Lower leg skin (tissue), 4 donors: ENCODE results near the gene MAPK8. TPM values are rescaled to one million over a fixed set of nuclear protein-coding genes. Genes with fewer than 3 reads are reported as not detected.

Source experiments
- DNase-seq, 2 donors: peaks; one replicate each; pipeline ENCODE4 v3.0.0-alpha.2; 2019; ENCODE audit warnings: low spot score in 2 of 2
- H3K4me3 ChIP-seq: fragments of 200-600 bp; sonication (generic); 2 replicates; pipeline ENCODE4 v1.5.1; 2017; ENCODE audit warnings: mild to moderate bottlenecking, low read depth; ENCODE audit not compliant: poor library complexity, severe bottlenecking
- CTCF ChIP-seq, 3 donors: fragments of 450-650 bp; IDR thresholded peaks; one replicate each; pipeline ENCODE4 v1.5.1; 2016; ENCODE audit warnings: antibody characterized with exemption in 3 of 3, mild to moderate bottlenecking in 3 of 3, moderate library complexity in 2 of 3
- POLR2A ChIP-seq, 2 donors: fragments of 450-650 bp; IDR thresholded peaks; one replicate each; pipeline ENCODE4 v1.6.1; 2016 to 2017; ENCODE audit warnings: antibody characterized with exemption in 2 of 2, mild to moderate bottlenecking in 1 of 2, moderate library complexity in 1 of 2
- WGBS, 2 donors: methylation state at CpG; one replicate each; pipeline ENCODE4 v1.1.5; 2018; 5-methylcytosine and 5-hydroxymethylcytosine counted together
- intact Hi-C: fragments of 100-400 bp; cut with DNase I; formaldehyde crosslinking; loops from one replicate; pipeline ENCODE4 v1.15.0; 2023; ENCODE audit warnings: low total_unique reads
- total RNA-seq, 4 donors: library from RNA; depleted of rRNA; stranded (reverse); fragments of >200 nt; gene quantifications; one replicate each; pipeline ENCODE4 v1.1.0, GENCODE V29; 2016

Gene MAPK8
- total RNA-seq, 4 donors from 2014 or later = 26.7 to 58.6 (median 44.0) TPM

GRCh38 chr10:48364659-48365405, 58.4 kb downstream of the MAPK8 start:
- WGBS, 2 donors = 52 to 61% methylated on average over 3 of the region's 3 CpGs

DNA sequence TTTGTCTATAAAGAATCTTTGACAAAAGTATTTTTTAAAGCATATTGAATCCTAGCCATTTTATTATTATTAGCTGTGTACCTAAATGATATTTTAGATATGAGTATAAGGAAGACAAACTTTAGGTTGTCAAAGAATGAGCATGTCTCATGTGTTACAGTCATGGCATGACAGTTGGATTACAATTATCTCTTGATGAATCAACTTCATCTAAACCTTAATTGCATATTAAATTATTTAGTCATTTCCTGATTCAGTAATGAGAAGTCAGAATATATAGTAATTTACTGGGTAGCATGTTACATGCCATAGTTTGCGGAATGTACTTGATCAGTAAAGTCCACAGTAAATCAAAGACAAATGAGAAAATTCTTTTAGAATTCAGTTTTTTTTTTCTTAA, 59.2 kb downstream of the MAPK8 start:
- no peak overlapping the region for H3K4me3 ChIP-seq
- WGBS, 2 donors = 96 to 97% methylated on average over 1 of the region's 1 CpG
- no peak for DNase-seq
- intact Hi-C loops = no loop called here
- no peak for TF ChIP-seq CTCF (IDR thresholded peaks at IDR 0.05)
- TF ChIP-seq POLR2A (IDR thresholded peaks at IDR 0.05) = no peak

More at GRCh38 chr10:48364659-48365405, 58.4 kb downstream of the MAPK8 start:
- H3K4me3 ChIP-seq = no peak overlapping the region
- intact Hi-C loops = no loop called here
- DNase-seq = no peak
- no peak for TF ChIP-seq POLR2A (IDR thresholded peaks at IDR 0.05)
- no peak for TF ChIP-seq CTCF (IDR thresholded peaks at IDR 0.05)

DNA sequence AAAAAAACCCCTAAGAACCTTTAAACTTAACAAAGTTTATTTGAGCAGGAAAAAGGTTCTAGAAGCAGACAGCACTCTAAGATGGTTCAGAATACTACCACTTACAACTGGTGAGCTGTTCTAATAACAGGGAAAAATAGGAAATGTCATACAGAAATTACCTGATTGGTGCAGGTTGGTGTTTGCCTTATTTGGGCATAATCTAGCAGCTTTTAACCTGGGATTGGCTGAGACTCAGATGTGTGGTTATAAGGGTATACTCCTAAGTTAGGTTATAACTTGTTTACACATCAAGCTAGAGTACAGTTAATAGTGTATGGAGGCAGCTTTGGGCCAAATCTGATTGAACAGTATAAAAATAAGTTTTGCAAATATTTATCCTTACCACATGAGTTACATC, 59.8 kb downstream of the MAPK8 start:
- intact Hi-C loops = no loop called here
- TF ChIP-seq CTCF (IDR thresholded peaks at IDR 0.05) = no peak
- TF ChIP-seq POLR2A (IDR thresholded peaks at IDR 0.05) = no peak
- no peak overlapping the region for H3K4me3 ChIP-seq
- DNase-seq = no peak

GRCh38 chr10:48369501-48369900, 63.0 kb downstream of the MAPK8 start:
- no peak overlapping the region for H3K4me3 ChIP-seq
- TF ChIP-seq POLR2A (IDR thresholded peaks at IDR 0.05) = no peak
- TF ChIP-seq CTCF (IDR thresholded peaks at IDR 0.05) = no peak
- intact Hi-C loops = no loop called here
- no peak for DNase-seq

DNA sequence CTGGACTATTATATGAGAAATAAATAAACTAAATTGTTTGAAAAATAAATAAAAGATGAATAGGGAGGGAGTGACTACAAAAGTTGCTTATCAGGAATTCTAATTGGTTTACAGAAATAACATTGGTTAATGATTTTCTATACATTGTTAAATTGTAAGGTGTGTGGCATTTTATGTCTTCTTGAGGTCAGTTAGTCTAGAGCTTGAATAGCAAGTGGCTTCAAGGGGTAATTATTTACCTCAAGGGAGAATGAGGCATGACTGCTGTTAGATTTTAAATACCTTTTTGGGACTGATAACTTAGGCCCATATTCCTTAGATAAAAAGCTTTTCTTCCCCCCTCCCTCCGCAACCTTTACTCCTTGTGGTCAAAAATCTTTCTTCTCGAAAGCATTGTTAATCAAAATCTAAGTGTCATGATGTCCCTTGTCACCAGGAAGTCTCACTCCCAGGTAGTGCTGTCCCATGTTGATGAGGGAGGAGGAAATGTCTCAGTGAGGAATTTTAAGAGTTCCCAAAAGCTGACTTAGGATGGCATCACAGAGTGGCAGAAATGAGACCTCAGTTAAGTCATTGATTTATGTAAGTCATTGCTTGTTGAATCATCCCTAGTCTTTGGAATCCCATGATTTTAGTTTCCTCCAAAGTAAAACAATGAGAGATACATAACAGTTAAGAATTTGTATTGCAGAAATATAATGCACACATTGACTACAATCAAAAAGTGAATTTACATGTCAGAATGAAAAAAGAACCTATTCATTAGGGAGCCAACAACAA, 71.5 kb downstream of the MAPK8 start:
- DNase-seq = no peak
- H3K4me3 ChIP-seq = no peak overlapping the region
- TF ChIP-seq CTCF (IDR thresholded peaks at IDR 0.05) (no peak), POLR2A (IDR thresholded peaks at IDR 0.05) (no peak)
- WGBS, 2 donors = 95 to 97% methylated on average over 2 of the region's 2 CpGs
- intact Hi-C loops = no loop called here
